Stimulated activated naive CD8-positive, alpha-beta T cell treated with anti-CD3 and anti-CD28 coated beads, Interleukin-15, Interleukin-2, amounts not matched to agents 100 ng/mL and 50 ng/mL, for 24 hours (primary cell): ENCODE data around the gene SLC35G6.

Experiments
- H3K27ac Mint-ChIP-seq: one replicate; pipeline ENCODE4 v1.8.0; 2021; ENCODE audit warnings: mild to moderate bottlenecking, mixed read lengths
- H3K27me3 Mint-ChIP-seq: one replicate; pipeline ENCODE4 v1.8.0; 2021; ENCODE audit warnings: mixed read lengths
- H3K36me3 Mint-ChIP-seq: one replicate; pipeline ENCODE4 v1.8.0; 2021; ENCODE audit warnings: low read depth, mixed read lengths
- H3K4me1 Mint-ChIP-seq: one replicate; pipeline ENCODE4 v1.8.0; 2021; ENCODE audit warnings: low read depth, mixed read lengths
- H3K4me3 Mint-ChIP-seq: one replicate; pipeline ENCODE4 v1.8.0; 2021; ENCODE audit warnings: mild to moderate bottlenecking, mixed read lengths
- H3K9me3 Mint-ChIP-seq: one replicate; pipeline ENCODE4 v1.8.0; 2021; ENCODE audit warnings: mixed read lengths

SLC35G6 gene

DNA sequence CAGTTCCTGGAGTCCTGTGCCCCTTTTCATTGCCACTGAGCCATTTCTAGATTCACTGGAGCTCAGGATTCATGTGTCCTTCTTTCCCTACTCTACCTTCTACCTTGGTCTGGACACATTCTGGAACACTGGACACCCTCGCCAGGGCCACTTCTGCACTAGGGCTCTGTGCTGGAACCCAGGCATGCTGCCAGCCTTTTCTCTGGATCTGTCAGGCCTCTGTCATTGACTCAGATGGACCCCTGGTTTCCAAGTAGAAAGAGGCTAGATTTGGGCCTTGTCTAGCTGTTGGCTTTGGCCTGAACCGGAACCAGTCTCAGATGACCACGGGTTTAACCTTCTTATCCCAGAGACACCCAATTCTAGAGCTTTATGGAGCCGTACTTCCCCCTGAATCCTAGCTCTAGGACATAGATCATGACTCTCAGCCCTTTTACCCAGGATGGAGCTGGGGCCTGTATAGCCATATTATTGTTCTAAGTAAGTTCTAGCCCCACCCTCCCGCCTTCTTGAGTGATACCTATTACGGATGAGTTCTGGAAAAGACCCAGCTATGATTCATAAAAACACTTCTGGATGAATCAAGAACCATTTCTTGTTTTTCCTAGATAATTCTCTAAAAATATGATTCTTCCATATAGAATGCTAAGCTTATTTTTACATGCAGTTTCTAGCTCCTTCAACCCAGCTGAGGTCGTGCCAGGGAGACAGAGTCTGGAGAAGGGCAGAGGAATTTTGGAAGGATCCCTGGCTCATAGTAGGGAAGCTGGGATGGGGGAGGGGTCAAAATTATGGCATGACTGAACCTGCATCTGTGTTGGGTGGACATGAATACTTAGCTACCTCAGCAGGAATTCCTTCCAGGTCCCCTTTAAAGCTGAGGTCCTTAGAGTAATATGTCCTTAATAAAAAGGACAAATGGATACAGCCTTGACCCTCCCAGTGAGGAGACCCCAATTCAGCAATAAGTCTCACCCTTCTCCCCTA lies 37.5 kb upstream of the SLC35G6 start:
- Mint-ChIP-seq H3K27me3 (peaks cover 67% of the 10 kb centered on the region), H3K4me1 (peaks cover 39% of the 10 kb centered on the region), H3K36me3 (peaks cover 5% of the 10 kb centered on the region), H3K9me3 (no peaks in the 10 kb centered on the region), H3K4me3 (no peak overlapping the region), H3K27ac (no peak overlapping the region)

DNA sequence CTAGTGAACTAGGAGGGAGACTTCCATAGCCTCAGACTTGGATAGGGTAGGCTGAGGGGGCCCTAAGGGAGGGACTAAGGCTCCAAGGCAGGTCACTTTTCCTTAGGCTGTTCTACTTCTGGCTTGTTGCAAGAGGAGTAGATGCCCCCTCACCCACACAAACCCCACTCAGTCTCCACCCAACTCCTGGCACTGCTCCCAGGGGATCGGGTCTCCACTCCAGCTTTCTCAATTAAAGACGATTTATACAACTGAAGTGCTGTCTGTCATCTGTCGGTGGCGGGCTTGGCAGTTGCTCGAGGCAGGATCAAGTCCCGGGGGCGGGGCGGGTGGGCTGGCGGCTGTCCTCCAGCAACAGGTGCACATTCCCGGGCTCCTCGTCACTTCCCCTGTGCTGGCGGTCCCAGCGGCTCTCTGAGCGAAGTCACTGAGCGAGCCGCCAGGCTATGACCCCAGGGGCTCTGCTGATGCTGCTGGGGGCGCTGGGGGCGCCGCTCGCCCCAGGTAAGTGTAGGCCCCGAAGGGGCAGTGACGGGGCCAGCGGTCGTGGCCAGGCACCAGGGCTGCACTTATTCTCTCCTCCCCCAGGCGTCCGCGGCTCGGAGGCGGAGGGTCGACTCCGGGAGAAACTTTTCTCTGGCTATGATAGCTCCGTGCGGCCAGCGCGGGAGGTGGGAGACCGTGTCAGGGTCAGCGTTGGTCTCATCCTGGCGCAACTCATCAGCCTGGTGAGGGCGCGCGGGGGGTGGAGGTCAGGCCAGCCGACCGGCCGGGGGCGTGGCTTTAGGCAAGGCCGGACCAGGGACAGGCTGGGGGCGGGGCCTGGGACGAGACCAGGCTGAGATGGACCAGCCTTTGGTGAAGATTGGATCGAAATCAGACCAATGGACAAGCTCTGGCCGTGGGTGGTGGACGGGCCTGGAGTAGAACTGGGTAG lies 36.3 kb upstream of the SLC35G6 start, which contains the start of gene CHRNB1:
Gene CHRNB1 (plus strand): TSS at position 380 of the 937 bp plus-strand sequence. CDS start 67 bp downstream, at position 447.
- H3K9me3 Mint-ChIP-seq, result no peaks in the 10 kb centered on the region
- peaks cover 6% of the 10 kb centered on the region for H3K36me3 Mint-ChIP-seq
- peaks cover 63% of the 10 kb centered on the region for H3K27me3 Mint-ChIP-seq
- H3K4me1 Mint-ChIP-seq, result peaks cover 32% of the 10 kb centered on the region
- H3K27ac Mint-ChIP-seq, result peak within 1 kb of the TSS; percentile 22
- H3K4me3 Mint-ChIP-seq, result peak within 1 kb of the TSS; percentile 55

GRCh38 chr17:7445619-7445968 lies 35.7 kb upstream of the SLC35G6 start:
- no peaks in the 10 kb centered on the region for H3K9me3 Mint-ChIP-seq
- peaks cover 59% of the 10 kb centered on the region for H3K27me3 Mint-ChIP-seq
- peak overlapping the region; percentile 22 for H3K27ac Mint-ChIP-seq
- H3K4me3 Mint-ChIP-seq, result peak overlapping the region; percentile 55
- peaks cover 6% of the 10 kb centered on the region for H3K36me3 Mint-ChIP-seq
- H3K4me1 Mint-ChIP-seq, result peaks cover 25% of the 10 kb centered on the region

GRCh38 chr17:7448461-7448860 lies 32.8 kb upstream of the SLC35G6 start:
- H3K27ac Mint-ChIP-seq, result no peak overlapping the region
- no peak overlapping the region for H3K4me3 Mint-ChIP-seq
- H3K36me3 Mint-ChIP-seq, result peaks cover 6% of the 10 kb centered on the region
- no peaks in the 10 kb centered on the region for H3K9me3 Mint-ChIP-seq
- H3K27me3 Mint-ChIP-seq, result peaks cover 41% of the 10 kb centered on the region
- H3K4me1 Mint-ChIP-seq, result peaks cover 22% of the 10 kb centered on the region

GRCh38 chr17:7459961-7460545 lies 21.2 kb upstream of the SLC35G6 start:
- Mint-ChIP-seq H3K27me3 (no peaks in the 10 kb centered on the region), H3K9me3 (no peaks in the 10 kb centered on the region), H3K4me3 (no peak overlapping the region), H3K27ac (no peak overlapping the region), H3K4me1 (peaks cover 14% of the 10 kb centered on the region), H3K36me3 (peaks cover 5% of the 10 kb centered on the region)

DNA sequence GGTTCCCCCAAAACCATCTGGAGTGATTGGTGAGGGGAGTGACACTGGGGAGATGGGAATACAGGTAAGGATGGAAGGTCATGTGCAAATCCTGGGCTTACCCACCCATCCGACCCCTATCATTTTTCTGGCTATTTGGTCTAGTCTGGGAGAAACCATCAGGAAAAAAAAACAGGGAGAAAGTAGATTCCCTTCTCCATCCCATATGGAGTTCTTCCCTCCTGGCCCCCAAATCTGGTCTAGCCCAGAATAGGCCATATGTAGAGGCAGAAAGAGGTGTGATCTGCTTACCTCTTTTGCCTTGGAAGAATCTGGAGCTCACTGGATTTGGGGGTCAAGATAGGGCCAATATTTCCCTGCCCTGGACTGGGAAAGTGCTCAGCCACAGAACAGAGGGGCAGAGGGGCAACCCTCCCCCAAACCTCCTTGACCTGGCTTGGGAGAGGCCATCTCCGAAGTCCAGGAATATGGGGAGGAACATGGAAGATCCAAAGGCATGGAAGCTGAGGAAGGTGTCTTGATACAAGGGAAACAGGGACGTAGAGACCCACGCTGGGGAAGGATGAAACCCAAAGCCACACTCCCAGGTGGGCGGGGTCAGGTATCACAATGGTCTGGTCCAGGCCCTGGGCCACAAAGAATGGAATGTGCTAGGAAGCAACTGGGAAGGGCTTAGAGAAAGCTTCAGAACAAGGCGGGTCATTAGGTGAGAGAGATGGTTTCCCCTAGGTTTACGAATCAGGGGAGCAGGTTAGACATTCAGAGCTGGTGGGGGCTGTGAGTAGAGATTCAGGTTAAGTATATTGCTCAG lies 20.2 kb upstream of the SLC35G6 start:
- H3K9me3 Mint-ChIP-seq, result no peaks in the 10 kb centered on the region
- H3K27ac Mint-ChIP-seq, result no peak overlapping the region

DNA sequence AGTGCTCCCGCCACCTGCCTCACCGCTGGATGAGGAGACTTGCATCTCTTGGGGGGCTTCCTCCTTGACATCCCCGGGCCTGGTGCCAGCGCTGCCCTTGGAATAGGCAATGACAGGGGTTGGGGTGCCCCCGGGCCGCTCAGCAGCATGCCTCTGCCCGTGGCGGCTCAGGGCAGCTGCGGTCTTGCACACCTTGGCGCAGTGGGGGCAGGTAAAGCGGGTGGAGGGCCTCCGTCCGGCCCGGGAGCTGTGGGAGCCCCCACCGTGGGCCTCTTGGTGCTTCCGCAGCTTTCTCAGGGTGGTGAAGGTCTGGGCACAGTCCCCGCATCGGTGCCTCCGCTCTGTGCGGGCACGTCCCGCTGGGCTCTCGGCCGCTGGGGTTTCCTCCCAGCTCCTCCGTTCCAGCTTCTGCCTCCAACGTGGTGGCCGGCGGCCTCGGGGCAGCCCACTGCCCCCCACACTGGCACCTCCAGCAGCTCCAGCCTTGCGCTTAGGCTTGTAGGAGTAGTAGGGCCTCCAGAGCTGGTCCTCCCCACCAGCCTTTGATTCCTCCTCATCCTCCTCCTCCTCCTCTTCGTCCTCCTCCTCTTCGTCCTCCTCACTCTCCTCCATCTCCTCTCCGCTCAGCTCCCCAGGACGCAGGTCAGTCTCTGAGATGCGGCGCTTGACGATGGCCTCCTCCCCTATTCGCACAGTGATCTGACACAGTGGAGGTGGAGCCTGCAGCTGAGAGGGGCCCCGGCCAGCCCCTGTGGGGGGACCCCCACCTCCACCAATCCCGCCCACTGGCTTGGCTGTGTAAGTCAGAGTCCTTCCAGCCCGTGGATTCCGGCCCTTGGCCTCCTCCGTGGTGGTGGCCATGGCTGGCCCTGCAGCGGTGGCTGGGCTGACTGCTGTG lies 18.5 kb upstream of the SLC35G6 start:
- Mint-ChIP-seq H3K27ac (no peak overlapping the region), H3K4me3 (no peak overlapping the region), H3K4me1 (peaks cover 14% of the 10 kb centered on the region), H3K27me3 (no peaks in the 10 kb centered on the region), H3K9me3 (no peaks in the 10 kb centered on the region), H3K36me3 (peaks cover 9% of the 10 kb centered on the region)

More for the DNA sequence above, 20.2 kb upstream of the SLC35G6 start:
- Mint-ChIP-seq H3K36me3 (peaks cover 9% of the 10 kb centered on the region), H3K4me1 (peaks cover 8% of the 10 kb centered on the region), H3K27me3 (no peaks in the 10 kb centered on the region), H3K4me3 (no peak overlapping the region)

DNA sequence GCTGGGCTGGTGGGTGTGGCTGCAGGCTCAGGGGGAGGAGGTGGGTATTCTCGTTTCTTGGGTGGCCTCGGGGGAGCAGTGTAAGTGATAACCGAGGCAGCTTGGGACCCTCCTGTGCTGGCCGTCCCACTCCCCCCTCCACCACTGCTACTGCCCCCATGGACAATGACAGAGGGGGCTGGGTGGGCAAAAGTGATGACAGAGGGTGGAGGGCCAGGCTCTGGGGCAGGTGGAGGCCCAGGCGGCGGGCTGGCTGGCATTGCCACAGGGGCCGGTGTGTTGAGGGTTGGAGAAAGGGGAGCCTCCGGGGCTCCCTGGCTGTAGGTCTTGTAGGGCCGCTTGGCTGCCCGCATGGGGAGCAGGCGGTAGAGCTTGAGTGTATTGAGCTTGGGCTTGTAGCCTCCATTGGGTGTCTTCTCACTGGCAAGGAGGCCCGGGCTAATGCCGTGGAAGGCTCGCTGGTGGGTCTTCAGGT lies 17.8 kb upstream of the SLC35G6 start:
- peaks cover 9% of the 10 kb centered on the region for H3K36me3 Mint-ChIP-seq
- no peaks in the 10 kb centered on the region for H3K9me3 Mint-ChIP-seq
- peaks cover 16% of the 10 kb centered on the region for H3K4me1 Mint-ChIP-seq
- no peaks in the 10 kb centered on the region for H3K27me3 Mint-ChIP-seq
- H3K27ac Mint-ChIP-seq, result no peak overlapping the region
- H3K4me3 Mint-ChIP-seq, result no peak overlapping the region

DNA sequence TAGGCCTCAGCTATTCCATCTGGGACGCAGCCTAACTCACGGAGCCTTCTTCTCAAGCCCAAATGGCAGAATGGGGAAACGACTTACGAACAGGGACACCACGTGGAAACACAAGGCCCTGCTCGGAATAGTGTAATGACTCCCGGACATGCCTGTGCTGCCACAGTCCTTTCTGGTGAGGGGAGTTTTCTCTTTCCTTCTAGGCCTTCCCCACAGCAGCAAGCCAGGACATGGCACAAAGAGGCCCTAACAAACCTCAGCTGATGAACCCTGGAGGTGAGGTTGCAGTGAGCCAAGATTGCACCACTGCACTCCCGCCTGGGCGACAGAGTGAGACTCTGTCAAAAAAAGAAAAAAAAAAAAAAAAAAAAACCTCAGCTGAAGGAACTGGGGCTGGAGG lies 17.2 kb upstream of the SLC35G6 start:
- Mint-ChIP-seq H3K36me3 (peaks cover 9% of the 10 kb centered on the region), H3K27ac (no peak overlapping the region), H3K4me3 (no peak overlapping the region), H3K4me1 (peaks cover 16% of the 10 kb centered on the region), H3K27me3 (no peaks in the 10 kb centered on the region), H3K9me3 (no peaks in the 10 kb centered on the region)

DNA sequence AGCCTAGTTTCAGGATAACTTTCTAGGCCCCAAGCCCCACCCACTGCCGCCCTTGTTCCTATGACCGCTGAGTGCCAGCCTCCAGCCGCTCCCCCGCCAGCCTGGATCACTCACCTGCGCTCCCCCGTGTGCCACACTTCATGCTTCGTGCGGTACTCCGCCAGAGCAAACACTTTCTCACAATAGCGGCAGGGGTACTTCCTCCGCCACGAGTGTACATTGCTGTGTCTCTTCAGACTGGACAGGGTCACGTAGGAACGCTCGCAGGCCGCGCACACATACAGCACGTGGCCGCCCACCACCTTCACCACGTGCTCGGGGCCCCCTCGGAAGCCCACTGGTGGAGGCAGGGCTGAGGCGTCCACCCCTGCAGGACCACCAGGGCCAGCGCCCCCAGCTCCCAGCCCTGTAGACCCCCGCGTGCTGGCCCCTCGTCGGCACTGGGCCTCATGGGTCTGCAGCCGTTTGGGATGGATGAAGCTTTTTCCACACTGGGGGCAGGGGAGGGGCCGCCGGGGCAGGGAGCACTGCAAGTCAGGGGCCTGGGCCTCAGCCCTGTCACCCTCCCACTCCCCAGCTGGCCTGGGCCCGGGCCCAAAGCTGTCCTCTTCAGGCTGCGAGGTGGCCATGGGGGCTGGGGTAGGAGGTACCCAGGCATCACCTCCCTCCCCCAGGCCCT lies 15.5 kb upstream of the SLC35G6 start:
- H3K27me3 Mint-ChIP-seq, result no peaks in the 10 kb centered on the region
- no peaks in the 10 kb centered on the region for H3K9me3 Mint-ChIP-seq
- H3K36me3 Mint-ChIP-seq, result peaks cover 9% of the 10 kb centered on the region
- H3K27ac Mint-ChIP-seq, result no peak overlapping the region
- H3K4me3 Mint-ChIP-seq, result no peak overlapping the region
- peaks cover 16% of the 10 kb centered on the region for H3K4me1 Mint-ChIP-seq

- H3K27me3 Mint-ChIP-seq, result no peaks in the 10 kb centered on the region
- peaks cover 6% of the 10 kb centered on the region for H3K36me3 Mint-ChIP-seq
- no peak overlapping the region for H3K27ac Mint-ChIP-seq
These were observed 15.0 kb upstream of the SLC35G6 start for GRCh38 chr17:7466318-7466638.

GRCh38 chr17:7466639-7467341 lies 14.5 kb upstream of the SLC35G6 start:
- no peak overlapping the region for H3K4me3 Mint-ChIP-seq
- H3K36me3 Mint-ChIP-seq, result peaks cover 7% of the 10 kb centered on the region
- no peaks in the 10 kb centered on the region for H3K27me3 Mint-ChIP-seq
- H3K27ac Mint-ChIP-seq, result no peak overlapping the region
- H3K9me3 Mint-ChIP-seq, result no peaks in the 10 kb centered on the region
- peaks cover 21% of the 10 kb centered on the region for H3K4me1 Mint-ChIP-seq

More at GRCh38 chr17:7466318-7466638, 15.0 kb upstream of the SLC35G6 start:
- Mint-ChIP-seq H3K9me3 (no peaks in the 10 kb centered on the region), H3K4me1 (peaks cover 16% of the 10 kb centered on the region), H3K4me3 (no peak overlapping the region)
